GM10248 (cell line): ENCODE results near the gene LCE1F.

Experiments used
- CTCF ChIA-PET: fragments of 300-600 bp; sonication (Branson Sonifier 250); formaldehyde crosslinking; extraction: SDS; loops from one replicate; lab custom pipeline; 2021; ENCODE audit warnings: antibody characterized with exemption; lab: Yijun Ruan, JAX
- POLR2A ChIA-PET: fragments of 350-650 bp; sonication (Branson Sonifier 250); formaldehyde crosslinking; extraction: SDS; loops from one replicate; lab custom pipeline; 2020; ENCODE audit warnings: antibody characterized with exemption; lab: Yijun Ruan, JAX
- DNase-seq: peaks from one replicate; pipeline ENCODE4 v3.0.0; 2012; ENCODE audit errors: extremely low spot score
- TF ChIP-seq, protein P1 (sequence below): IDR thresholded peaks from 2 replicates; pipeline ENCODE4 v1.5.1; 2012; ENCODE audit warnings: mild to moderate bottlenecking, low read depth; ENCODE audit errors: extremely low read depth, missing control alignments, control extremely low read depth

LCE1F gene

DNA sequence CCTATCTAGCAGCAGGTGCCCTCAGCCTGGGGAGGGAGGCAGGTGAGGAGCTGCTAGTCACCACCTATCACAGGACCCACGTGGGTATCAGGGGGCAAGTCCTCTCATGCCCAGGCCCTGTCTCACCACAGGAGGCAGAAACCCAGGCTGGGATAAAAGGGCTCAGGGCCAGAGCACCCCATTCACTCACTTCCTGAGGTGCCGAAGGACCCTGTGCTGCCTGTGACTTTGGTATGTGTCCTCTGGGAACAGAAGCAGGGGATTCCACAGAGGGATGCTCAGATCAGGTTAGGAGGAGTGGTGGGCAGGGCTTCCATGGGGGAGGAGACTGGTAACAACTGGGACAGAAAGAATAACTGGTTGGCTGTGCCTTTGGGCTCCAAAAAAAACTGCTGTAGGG, 11.1 kb downstream of the LCE1F start, which contains the start of gene LCE1E:
Gene LCE1E, plus strand, starts transcription at position 181 of the 400 bp plus-strand sequence. CDS start 1,043 bp downstream, outside the sequence.
- no peak for DNase-seq
- TF ChIP-seq, protein P1, sequence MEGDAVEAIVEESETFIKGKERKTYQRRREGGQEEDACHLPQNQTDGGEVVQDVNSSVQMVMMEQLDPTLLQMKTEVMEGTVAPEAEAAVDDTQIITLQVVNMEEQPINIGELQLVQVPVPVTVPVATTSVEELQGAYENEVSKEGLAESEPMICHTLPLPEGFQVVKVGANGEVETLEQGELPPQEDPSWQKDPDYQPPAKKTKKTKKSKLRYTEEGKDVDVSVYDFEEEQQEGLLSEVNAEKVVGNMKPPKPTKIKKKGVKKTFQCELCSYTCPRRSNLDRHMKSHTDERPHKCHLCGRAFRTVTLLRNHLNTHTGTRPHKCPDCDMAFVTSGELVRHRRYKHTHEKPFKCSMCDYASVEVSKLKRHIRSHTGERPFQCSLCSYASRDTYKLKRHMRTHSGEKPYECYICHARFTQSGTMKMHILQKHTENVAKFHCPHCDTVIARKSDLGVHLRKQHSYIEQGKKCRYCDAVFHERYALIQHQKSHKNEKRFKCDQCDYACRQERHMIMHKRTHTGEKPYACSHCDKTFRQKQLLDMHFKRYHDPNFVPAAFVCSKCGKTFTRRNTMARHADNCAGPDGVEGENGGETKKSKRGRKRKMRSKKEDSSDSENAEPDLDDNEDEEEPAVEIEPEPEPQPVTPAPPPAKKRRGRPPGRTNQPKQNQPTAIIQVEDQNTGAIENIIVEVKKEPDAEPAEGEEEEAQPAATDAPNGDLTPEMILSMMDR, result no peak
- POLR2A ChIA-PET, result no interaction called here
- CTCF ChIA-PET, result no interaction called here

DNA sequence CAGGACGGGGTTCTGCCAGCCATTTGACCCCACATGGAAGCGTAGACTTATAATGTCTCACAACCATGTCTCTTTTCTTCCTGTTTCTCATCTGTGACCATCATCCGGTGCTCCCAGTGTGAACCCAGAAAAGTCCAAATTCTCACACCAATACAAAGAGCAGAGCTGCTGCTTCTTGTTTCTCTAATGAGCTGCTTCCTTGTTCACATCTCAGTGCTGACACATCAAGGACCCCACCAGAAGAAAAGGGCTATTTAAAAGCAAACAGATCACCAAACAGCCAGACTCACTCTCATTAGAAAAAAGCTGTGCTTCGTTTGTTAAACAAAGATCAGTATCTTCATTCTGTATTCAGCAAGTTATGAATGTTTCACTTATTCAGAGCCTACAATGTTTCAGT, 20.7 kb downstream of the LCE1F start:
- DNase-seq, result no peak
- TF ChIP-seq, protein P1, result no peak
- ChIA-PET CTCF (interaction anchor here (1.3 kb wide), 1 partner anchor 73 kb away, joined by 4 read pairs; no protein-coding TSS in a partner anchor), POLR2A (no interaction called here)

DNA sequence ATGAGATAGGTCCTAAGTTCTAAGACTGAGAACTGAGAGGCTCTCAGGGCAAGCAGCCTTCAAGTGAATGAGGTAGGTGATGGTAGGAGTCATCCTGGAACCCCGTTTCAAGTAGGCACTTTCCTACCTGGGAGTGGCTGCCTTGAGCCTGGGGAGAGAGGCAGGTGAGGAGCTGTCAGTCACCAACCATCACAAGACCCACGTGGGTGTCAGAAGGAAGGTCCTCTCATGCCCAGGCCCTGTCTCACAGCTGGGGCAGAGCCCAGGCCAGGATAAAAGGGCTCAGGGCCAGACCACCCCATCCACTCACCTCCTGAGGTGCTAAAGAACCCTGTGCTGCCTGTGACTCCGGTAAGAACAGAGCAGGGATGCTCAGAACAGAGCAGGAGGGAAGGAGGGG, 21.5 kb downstream of the LCE1F start, which contains the start of gene LCE1D:
Gene LCE1D, plus strand, starts transcription at position 301 of the 400 bp plus-strand sequence. CDS start 1,074 bp downstream, outside the sequence.
- ChIA-PET CTCF (interaction anchor here (1.3 kb wide), 1 partner anchor 74 kb away, joined by 4 read pairs; no protein-coding TSS in a partner anchor), POLR2A (no interaction called here)
- TF ChIP-seq, protein P1, result no peak
- no peak for DNase-seq

DNA sequence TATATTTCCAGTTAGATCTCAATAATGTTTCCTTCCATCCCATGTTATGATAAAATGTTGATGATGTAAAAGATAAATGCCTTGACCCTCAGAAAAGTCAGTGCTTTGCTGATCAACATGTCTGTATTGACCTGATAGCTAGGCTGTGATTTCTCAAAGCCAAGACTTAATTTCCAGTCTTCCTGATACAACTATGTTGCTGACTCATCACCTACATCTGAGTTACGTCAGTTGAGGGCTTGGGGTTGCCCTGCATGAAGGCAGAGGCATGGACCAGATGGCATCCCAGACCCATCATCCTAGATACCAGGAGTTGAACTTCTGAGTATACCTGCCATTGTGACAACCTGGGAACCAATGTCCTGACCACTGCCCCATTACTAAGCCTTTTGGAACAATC, 26.4 kb downstream of the LCE1F start:
- TF ChIP-seq, protein P1, result no peak
- ChIA-PET POLR2A (no interaction called here), CTCF (interaction anchor here (1.7 kb wide), 1 partner anchor 331 kb away, joined by 3 read pairs; no protein-coding TSS in a partner anchor)
- no peak for DNase-seq

DNA sequence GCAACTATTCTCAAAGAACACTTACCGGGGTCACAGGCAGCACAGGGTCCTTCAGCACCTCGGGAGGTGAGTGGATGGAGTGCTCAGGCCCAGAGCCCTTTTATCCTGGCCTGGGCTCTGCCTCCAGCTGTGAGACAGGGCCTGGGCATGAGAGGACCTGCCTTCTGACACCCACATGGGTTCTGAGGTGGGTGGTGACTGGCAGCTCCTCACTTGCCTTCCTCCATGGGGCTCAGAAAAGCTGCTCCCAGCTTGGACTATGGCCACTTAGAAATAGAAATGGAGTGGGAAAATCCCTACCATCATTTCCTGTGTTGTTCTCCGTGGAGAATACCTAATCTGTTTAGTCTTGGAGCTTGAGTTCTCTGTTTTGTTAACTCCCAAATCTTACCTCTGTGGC, 31.6 kb downstream of the LCE1F start, which contains the start of gene LCE1C:
Gene LCE1C, minus strand, starts transcription at position 76 of the 400 bp plus-strand sequence. CDS start 1,173 bp downstream, outside the sequence.
- TF ChIP-seq, protein P1, result no peak
- ChIA-PET CTCF (no interaction called here), POLR2A (no interaction called here)
- DNase-seq, result no peak

DNA sequence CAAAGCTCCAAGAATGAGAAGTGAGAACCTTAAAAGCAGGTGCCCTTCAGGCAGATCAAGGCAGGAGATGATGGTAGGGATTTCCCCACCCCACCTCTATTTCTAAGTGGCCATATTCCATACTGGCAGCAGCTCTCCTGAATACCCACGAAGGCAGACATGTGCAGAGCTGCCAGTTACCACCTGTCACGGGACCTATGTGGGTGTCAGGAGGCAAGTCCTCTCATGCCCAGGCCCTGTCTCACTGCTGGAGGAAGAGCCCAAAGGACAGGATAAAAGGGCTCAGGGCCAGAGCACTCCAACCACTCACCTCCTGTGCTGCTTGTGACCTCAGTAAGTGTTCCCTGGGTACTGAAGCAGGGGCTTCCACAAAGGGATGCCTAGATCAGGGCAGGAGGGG, 36.1 kb downstream of the LCE1F start:
- DNase-seq, result no peak
- ChIA-PET POLR2A (no interaction called here), CTCF (no interaction called here)
- TF ChIP-seq, protein P1, result no peak
